Gastrocnemius medialis (tissue), 4 donors: ENCODE data around the gene COL23A1.

Source experiments
- POLR2A ChIP-seq, 2 donors: fragments of 450-650 bp; IDR thresholded peaks; one replicate each; pipeline ENCODE4 v1.6.1; 2017; ENCODE audit warnings: antibody characterized with exemption in 2 of 2, mild to moderate bottlenecking in 2 of 2, moderate library complexity in 2 of 2
- TF ChIP-seq, protein P1 (sequence below), 5 experiments: fragments of 450-650 bp in 3 of 5; fragments of 200-600 bp in 2 of 5; sonication (generic) in 2 of 5; IDR thresholded peaks in 4 of 5; conservative IDR thresholded peaks in 1 of 5; 1 replicate in 4 of 5; 2 replicates in 1 of 5; pipeline ENCODE4 v1.5.1; 2016 to 2019; ENCODE audit warnings: antibody characterized with exemption in 5 of 5, mild to moderate bottlenecking in 3 of 5, moderate library complexity in 3 of 5

DNA sequence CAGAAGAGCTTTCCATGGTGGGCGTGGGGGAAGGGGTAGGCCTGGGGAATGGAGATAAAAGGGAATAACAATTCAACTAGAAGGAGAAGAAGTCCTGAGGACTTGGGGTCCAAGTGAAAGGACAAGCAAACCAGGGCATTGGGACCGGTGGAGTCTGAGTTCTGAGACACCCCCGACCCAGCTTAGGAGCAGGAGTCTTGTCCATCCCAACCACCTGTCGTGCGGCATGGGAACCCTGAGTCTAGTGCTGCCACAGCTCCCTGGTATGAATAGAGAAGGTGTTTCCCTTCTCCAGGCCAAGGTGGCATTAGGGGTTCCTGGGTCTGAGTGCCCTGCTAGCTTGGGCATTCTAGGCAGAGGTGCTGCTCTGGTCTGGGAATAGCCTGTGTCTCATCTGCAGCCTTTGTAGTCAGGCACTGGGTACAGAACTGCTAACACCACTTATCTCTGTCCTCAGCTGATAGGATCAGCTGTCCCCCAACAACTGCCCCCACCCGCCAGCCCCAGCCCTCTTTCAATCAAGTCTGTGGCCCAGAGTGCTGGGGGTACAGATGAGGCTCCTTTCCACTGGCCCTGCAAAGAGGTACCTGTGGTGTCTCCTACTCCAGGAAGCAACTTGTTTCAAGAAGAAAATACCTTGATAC lies 375.9 kb downstream of the COL23A1 start:
- TF ChIP-seq POLR2A (IDR thresholded peaks at IDR 0.05) = no peak
- TF ChIP-seq, protein P1, sequence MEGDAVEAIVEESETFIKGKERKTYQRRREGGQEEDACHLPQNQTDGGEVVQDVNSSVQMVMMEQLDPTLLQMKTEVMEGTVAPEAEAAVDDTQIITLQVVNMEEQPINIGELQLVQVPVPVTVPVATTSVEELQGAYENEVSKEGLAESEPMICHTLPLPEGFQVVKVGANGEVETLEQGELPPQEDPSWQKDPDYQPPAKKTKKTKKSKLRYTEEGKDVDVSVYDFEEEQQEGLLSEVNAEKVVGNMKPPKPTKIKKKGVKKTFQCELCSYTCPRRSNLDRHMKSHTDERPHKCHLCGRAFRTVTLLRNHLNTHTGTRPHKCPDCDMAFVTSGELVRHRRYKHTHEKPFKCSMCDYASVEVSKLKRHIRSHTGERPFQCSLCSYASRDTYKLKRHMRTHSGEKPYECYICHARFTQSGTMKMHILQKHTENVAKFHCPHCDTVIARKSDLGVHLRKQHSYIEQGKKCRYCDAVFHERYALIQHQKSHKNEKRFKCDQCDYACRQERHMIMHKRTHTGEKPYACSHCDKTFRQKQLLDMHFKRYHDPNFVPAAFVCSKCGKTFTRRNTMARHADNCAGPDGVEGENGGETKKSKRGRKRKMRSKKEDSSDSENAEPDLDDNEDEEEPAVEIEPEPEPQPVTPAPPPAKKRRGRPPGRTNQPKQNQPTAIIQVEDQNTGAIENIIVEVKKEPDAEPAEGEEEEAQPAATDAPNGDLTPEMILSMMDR (IDR thresholded peaks at IDR 0.05 in 4 of 5, conservative IDR thresholded peaks at IDR 0.05 in 1 of 5) = no peak
